ENCODE data around the gene PMP22.

Gene PMP22

DNA sequence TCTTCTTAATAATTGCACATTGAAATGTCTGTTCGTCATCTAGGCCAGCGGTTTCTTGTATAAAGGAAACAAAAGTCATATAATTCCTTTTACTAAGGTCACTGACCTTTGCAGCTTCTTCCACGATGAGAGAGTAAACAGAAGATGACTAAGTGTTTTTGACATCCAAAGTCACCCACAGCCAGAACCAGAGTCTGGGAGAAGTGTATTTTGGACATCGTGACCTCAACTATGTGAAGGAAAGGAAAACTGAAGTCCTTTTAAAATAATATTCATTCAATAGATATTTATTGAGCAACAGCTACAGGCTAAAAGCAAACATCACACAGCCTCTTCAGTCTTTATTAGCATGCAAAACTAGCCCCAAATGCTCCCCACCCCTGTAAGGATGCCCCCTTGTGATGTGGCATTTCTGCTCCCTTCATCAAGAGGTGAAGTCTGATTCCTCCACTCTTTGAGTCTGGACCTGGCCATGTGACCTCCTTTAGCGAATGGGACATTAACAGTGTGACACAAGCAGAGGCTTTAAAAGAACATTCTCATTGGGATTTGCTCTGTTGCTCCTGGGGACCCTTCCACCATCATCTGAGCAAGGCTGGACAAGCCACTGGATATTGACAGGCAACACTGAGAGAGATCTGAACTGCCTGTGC lies 8.1 kb upstream of the PMP22 start:
- DNase-seq = no peak

DNA sequence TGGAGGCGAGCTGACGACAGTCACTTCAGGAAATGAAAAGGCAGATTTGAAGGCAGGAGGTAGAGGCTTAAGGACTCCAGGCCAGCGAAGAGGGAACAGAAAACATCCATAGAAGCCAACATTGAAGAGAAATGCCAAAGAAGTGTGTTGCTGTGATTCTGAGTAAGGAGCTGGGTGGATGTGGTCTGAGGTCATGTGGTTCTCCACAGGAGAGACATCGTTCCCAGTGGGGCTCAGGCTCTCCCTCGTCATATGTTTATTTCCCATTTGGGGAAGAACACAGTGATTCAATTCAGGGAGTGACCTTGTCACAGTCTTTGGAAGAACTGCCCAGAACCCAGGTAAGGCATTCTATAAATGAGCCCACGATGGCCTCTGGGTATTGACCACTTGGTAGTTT lies 6.6 kb upstream of the PMP22 start:
- no peak for DNase-seq

DNA sequence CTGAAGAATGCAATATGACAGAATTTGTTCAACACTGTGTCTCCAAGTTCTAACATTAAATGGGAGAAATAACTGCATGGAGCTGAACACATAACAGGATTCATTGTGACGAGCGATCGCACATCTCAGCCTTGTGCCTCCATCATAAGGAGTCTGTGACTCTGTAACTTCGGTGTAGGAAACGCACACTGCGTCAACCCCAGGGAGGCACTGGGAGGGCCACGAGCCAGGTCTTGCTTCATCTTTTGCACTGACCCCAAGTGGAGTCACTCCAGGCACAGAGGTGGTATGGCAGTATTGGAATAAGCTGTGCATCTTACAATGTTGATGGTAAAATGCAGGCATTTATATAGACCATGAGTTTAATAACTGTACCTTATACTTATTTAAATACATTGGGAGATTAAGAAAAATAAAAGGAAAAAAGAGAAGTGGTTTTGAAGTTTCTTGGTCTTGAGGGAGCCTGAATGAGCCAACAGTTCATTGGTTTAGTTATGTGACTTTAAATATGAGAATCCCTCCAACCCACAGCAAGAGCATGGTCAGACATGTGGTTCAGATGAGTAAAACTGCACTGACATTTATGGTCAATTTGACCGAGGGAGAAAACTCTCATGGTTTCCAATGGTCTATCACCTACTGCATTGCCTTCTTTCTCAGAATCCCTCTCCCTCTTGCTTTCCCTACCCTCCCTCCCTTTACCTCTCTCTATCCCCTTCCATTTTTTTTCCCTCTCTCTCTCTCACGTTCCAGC lies 5.7 kb upstream of the PMP22 start:
- DNase-seq = no peak

DNA sequence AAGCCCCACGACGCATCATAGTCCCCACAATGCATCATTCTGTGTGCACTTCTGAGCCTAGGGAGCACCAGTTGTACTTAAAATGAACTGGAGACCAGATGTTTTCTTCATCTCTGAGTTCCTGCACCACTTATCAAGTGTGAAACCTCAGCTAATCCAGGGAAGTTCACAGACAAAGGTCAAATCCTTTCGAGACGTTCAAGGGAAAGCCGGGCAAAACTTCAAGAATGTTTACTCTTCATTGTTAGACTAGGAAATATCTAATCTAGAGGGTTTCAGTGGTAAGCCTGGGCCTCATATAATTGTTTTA lies 4.6 kb upstream of the PMP22 start:
- DNase-seq = no peak

DNA sequence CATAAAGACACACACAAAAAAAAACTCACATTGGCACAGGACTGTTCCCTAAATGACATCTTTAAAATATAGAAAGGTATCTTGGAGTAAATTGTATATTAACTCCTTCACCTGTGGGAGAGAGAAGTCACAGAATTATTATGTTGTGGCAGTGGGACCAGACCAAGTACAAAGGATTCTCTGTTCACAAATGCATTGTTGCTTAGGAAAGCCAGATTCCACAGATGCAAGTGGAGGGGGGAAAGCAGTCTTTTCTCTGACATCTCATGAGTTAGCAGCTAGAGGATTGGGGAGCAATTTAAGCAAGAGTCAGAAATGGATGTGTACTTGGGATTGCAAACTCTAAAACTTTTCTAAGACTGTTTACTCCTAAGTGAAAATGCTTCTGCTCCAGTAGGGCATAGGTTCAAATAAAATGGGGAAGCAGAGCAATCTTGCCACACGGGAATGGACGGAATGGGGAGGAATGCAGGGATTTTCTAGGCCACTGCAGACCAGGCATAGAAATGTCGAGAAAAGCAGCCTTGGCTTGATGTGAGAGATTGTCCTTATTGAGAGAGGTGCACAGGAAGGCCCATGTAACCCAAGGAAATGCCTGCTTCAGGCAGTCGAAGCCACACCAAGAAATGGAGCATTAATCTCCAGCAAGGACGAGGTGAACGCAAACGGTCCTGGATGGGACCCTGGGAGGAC lies 4.1 kb upstream of the PMP22 start:
- DNase-seq = no peak

DNA sequence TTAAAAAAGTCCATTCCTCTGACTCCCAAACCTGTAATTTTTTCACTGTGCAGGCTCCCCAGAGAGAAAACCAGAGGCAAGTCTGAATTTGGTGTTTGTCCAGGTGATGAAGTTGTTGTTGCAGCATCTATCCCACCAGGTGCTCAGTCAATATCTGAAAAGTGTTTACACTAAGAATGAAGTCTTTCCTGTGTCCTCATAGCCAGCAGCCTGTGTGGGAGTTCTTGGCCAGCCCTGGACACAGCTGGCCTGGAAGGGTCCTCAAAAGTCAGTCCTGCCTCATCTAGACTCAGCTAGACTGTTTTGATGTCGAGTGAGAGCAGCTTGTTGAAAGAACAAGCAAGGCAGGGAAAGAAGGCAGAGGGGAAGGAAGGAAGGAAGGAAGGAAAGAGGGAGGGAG lies 3.3 kb upstream of the PMP22 start:
- DNase-seq = no peak

DNA sequence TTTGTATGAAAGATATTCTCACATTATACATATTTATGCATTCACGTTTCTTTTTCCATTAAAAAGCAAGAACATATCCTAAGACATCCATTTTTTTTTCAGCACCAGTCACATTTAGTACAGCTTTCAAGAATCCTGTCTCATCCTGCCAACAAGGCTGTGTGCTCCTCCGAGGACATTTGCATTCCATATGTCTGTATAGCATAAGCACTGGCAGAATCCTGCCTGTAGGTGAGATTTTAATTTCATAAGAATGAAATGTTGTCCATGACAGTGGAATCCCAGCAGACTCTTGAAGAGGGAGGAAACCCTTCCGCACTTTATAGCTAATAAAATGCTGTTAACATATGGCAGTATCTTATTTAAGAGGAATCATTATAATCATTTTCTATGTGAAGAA lies 2.9 kb upstream of the PMP22 start:
- no peak for DNase-seq

DNA sequence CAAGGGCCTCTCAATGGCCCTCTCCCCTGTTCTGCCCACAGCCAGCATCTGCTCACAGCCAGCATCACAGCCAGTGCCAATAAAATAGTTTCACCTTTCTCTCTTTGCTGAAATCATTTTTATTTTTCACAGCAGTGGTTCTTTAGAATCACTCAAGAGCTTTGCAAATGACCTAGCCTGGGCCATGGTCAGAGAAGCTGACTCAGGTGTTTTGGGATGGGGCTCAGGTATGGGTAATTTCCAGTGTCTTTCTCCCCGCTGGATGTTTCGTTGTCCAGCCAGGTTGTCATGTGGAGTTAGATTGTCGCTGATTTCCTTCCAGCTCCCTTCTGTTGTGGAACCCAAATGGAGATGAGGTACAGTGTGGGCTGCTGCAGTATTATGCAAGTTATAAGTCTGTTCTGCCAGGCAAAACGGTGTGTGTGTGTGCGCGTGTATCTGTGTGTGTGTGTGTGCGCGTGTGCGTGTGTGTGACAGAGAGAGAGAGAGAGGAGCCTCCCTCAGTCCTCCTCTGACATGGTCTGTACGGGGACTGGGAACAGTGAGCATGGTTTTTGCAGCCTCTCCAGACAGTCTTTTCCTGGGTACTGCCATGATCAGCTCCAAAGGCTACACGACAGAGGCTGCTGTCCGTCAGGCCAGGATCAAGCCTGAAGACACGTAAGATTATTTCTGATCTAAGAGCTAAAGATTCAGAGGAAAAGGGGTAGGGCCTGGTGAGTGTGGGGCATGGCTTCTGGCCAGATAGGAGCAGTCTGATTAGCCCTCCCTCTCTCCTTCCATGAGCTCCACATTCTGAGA lies 1.4 kb upstream of the PMP22 start:
- DNase-seq = no peak

DNA sequence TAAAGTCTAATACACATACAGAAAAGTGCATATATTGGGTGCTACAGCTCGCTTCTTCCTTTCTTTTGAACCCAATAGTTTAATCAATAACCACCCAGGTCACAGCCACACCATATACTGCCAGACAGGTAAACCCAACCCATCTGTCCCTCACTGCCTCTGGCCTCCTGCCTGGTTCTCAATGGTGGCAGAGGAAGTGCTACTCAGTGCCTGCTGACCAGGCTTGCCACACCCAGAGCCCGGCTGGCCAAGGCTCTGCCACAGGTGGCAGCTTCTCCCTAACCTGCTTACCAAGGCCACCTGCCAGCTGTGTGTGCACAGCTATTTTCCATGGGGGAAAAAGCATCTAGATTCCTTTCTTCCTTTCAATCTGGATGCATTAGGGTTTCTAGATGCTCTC lies 584 bp downstream of the PMP22 start:
- DNase-seq = no peak

DNA sequence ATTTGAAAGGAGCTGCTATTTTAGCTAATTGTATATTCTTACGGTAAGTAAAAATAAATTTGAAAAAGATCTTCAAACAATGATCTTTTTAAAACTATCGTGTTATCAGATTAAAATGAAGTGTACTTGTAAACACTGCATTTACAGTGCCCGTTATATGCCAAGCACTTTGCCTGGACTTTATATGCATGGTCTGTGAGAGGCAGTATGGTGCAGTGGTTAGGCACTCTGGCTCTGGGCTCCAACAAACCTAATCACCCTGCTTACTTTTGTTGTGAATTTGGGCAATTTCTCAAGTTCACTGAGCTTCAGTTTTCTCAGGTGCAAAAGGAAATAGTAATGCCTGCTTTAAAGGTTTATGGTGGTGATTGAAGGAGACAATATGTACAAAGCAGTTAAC lies 1.4 kb downstream of the PMP22 start:
- DNase-seq = no peak

DNA sequence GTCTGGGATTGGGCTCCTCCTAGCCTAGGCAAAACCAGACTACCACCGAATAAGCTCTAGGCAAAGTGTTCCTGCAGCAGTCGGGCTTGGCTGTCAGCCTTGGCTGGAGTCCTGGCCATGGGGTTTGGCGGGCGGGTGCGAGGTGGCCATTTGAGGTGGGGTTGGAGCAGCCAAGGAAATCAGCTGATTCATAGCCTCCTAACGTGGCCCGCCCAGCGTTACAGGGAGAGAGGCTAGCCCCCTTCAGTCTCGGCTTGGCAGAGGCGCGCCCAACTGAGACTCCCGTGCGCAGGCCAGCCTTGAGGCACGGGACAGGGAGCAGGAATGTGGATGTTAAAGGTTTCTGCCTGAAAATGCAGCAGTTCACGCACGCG lies 1.9 kb downstream of the PMP22 start:
- no peak for DNase-seq

DNA sequence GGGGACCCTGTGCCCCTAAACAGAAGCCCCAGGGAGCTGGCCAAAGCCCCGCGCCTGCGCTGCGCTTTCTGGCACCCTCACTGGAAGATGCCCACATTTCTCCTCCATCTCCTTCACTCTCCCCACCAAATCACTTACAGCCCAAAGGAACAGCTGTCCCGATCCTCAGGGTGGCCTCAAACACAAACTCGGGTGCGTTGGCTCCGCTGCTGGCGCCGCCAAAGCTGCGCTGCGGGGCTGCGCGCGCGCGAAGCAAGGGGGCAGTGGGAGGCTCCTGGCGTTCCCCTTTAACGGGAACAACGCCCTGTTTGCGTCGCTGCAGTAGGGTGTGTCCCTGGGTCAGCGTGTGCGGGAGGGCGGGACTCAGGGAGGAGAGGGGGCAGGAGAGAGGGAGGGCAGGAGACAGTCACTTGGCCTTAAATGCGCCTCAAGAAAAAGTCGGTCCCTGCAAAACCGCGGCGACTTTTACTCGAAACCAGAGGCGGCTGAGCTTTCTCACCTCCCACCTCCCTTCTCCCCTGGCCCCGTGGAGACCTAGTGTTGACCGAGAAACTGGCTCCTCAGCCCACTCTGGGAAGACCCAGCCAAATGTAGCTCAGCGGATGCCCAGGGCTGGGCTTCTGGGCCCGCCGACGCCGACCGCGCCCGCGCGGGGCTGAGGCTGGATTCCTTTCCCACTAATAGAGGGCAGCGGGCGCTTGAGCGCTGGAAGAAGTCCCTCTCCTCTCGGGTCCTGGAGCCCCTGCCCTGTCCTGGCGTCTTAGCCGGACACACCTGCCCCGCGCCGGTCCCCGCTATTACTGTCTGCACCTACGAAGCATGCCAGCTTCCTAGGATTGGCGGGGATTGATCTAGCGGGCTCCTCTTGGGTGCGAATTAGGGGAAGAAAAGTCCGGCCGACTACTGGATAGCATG lies 2.6 kb downstream of the PMP22 start:
- DNase-seq = no peak

DNA sequence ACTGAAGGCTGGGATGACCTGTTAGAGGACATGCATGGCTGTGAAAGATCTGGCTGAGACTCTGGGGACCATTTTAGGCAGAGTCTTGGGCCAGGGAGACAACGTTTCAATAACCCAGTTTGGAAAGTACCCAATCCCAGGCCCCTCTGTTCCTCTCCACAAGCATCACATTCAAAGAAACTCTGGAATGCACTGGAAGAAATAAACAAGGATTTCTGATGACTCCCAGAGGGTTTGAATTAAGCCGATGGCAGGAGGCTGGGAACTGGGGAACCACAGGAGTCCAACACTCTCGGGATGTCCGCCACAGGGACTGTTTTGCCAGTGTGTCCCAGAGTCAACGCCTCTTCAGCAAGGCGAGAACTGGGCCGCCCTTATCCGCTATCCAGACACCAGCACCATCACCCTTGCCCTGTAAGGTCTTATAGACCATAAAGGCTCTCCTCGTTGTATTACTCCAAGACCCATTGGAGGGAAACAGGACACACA lies 3.3 kb downstream of the PMP22 start:
- no peak for DNase-seq

DNA sequence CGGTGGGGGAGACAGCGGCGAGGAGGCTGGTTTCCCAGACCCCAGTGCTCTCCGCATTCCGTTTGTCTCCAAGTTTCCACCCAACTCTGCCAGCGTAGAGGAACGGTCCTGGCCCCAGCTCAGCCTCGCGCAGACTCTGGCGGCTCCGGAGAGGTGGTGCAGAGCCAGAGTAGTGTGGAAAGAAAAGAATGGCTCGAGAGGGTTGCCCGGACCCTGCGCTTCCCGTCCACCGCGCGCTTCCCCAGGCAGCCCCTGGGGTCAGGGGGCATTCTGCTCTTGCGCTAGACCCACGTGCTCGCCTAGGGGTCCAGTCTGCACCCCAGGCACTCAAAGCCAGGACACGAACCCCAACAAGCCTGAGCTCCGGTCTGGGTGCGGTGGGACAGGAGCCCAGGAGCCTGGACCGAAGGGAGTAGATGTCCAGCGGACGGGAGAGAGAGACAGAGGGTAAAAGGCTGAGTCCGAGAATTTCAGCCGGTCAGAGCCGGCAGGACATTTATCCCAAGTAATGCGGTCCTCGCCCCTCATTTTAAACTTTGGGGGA lies 3.8 kb downstream of the PMP22 start:
- no peak for DNase-seq

DNA sequence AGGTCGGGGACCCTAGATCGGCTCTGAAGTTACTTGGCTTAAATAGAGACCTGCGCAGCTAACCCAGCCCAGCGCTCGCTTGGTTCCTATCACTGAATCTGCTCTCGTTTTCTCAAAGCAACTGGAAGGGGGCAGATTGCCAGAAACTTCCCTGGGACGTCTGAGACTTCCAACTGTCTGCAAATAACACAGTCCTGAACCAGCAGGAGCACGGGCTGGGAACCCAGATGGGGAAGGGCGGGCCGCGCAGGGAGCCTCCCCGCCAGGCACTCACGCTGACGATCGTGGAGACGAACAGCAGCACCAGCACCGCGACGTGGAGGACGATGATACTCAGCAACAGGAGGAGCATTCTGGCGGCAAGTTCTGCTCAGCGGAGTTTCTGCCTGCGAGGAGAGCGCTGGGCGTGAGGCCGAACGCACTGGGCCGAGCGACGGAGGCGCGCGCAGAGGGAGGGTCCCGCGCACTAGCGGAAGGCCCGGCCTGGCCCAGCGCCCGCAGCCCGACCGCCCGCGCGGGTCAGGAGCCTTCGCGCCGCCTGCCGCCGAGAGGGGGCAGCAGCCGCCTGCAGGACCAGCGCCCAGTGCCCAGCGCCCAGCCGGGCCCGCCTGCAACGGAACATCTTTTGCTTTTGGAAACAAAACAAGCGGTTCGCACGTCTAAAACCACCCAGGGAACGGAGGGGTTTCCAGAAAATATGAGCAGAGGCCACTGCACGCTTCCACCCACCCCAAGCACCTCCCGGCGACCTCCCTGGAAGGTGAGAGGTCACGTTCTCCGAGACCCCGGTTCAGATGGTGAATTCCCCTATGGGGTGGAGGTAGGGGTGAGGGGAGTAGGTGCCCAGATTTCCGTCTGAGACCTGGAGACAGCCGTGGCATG lies 4.5 kb downstream of the PMP22 start:
- no peak for DNase-seq

DNA sequence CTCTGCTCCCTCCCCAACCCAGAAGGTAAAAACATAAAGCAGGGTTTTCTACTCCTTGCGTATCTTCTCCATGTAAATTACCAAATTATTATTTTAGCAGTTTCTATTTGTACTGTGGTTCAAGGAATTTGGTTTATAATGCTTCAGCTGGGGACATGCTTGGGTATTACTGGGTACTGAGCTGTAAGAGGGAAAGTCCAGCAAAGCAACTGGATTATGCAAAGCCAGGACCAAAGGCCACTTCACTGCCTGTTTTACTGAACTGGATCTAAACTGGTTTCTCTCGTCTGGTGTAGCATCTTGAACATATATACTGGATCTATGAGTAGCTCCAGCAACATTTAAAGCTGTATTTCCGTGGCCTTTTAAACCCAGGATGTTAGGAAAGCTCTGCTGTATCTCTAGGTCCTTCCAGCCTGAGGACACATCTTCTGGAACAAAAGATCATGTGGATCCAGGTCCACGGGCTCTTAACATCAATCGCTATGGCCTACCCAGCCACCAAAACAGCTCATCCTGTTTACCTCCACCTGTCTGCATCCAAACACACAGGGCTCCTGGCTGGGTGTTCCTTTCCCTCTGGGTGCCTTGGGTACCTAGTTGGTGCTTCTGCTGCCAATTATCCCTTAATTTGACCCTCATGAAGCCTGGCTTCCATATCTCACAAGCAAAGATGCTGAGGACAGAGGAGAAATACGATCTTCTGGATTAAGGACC lies 7.2 kb downstream of the PMP22 start:
- no peak for DNase-seq

DNA sequence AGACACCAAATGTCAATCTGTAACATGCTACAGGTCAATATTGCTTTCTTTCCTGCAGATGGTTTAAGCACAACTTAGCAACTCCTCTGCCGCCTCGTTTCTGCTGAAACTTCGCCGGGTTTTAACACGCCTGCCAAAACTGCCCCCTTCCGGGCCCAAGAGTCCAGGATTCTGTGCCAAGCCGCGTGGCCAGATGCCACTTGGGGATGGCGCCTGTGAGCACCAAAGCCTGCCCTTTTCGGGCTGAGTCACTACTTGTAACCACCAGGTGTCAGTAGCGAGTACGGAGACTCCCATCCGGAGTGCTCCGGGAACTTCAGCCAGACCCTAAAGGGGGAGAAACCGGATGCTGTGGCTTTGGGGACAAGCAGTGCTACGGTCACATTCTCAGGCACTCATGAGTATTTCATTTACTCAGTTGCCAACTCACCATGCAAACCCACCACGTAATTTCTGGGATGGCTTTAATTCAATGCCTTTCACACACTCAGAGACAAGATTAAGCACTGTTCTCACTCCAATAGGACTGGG lies 7.8 kb downstream of the PMP22 start:
- DNase-seq = no peak

DNA sequence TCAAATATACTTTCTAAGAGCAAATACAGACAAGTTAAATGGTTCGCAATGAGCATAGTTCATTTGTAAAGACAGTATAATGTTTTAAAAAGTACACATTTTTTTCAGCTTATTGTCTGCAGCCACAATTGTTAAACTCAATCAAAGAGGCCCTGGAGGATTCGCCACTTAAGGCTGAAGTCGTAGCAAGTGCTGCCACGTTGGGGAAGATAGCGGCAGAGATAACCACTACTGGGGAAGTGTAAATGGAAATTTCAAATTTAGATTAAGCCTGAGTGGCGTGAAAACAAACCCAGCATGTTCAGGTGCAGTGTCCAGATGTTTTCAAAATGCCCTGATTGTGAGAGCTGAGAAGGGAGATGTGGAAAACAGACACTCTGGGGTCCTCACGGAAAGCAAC lies 8.4 kb downstream of the PMP22 start:
- no peak for DNase-seq

DNA sequence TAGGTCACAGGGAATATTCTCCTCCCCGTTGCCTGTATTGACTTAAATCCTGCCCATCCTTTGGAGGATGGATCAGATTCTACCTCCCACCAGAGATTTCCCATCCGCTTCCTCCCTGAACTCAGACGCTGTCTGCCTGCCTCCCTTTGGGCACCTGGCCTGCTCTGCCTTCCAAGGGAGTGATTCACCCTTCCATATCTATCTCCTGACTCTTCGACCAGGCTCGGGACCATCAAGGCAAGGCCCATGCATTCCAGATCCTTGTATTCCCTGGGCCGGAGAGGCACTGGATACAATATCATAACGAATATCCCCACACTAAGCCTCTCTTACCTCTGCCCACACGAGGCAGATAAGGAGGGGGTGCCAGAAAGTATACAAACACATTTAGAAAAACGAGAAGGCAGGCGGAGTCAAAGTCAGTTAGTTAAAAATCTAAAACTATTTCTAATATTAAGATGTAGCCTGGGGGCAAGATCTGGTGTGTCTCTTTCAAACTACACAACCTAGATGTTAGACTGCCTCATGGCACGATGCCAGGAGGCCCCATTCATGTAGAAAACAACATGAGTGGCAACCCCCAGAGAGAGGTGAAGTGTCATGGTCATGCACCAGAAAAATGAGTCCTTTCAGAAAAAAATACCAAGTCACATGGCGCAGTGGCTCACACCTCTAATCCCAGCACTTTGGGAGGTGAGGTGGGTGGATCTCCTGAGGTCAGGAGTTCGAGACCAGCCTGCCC lies 9.2 kb downstream of the PMP22 start:
- DNase-seq = no peak

Measured in activated gamma-delta T cell (primary cell).